Measurements from ENCODE around the gene RBPMS2. TPM values are rescaled to one million over a fixed set of nuclear protein-coding genes. Genes with fewer than 3 reads are reported as not detected.

The RBPMS2 gene
- total and polyA plus RNA-seq, 4 donors, result 0.42 to 7.9 (median 2.4) TPM

GRCh38 chr15:64732156-64732860 is 43.1 kb downstream of the RBPMS2 start (continued):
- TF ChIP-seq, protein P1, sequence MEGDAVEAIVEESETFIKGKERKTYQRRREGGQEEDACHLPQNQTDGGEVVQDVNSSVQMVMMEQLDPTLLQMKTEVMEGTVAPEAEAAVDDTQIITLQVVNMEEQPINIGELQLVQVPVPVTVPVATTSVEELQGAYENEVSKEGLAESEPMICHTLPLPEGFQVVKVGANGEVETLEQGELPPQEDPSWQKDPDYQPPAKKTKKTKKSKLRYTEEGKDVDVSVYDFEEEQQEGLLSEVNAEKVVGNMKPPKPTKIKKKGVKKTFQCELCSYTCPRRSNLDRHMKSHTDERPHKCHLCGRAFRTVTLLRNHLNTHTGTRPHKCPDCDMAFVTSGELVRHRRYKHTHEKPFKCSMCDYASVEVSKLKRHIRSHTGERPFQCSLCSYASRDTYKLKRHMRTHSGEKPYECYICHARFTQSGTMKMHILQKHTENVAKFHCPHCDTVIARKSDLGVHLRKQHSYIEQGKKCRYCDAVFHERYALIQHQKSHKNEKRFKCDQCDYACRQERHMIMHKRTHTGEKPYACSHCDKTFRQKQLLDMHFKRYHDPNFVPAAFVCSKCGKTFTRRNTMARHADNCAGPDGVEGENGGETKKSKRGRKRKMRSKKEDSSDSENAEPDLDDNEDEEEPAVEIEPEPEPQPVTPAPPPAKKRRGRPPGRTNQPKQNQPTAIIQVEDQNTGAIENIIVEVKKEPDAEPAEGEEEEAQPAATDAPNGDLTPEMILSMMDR (IDR thresholded peaks at IDR 0.05; ENCODE audit: low read depth, low read length, missing input control), result no peak
- TF ChIP-seq JUND (IDR thresholded peaks at IDR 0.05), result peak; percentile 97 to 98
- TF ChIP-seq, protein P2, sequence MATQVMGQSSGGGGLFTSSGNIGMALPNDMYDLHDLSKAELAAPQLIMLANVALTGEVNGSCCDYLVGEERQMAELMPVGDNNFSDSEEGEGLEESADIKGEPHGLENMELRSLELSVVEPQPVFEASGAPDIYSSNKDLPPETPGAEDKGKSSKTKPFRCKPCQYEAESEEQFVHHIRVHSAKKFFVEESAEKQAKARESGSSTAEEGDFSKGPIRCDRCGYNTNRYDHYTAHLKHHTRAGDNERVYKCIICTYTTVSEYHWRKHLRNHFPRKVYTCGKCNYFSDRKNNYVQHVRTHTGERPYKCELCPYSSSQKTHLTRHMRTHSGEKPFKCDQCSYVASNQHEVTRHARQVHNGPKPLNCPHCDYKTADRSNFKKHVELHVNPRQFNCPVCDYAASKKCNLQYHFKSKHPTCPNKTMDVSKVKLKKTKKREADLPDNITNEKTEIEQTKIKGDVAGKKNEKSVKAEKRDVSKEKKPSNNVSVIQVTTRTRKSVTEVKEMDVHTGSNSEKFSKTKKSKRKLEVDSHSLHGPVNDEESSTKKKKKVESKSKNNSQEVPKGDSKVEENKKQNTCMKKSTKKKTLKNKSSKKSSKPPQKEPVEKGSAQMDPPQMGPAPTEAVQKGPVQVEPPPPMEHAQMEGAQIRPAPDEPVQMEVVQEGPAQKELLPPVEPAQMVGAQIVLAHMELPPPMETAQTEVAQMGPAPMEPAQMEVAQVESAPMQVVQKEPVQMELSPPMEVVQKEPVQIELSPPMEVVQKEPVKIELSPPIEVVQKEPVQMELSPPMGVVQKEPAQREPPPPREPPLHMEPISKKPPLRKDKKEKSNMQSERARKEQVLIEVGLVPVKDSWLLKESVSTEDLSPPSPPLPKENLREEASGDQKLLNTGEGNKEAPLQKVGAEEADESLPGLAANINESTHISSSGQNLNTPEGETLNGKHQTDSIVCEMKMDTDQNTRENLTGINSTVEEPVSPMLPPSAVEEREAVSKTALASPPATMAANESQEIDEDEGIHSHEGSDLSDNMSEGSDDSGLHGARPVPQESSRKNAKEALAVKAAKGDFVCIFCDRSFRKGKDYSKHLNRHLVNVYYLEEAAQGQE (IDR thresholded peaks at IDR 0.05), result no peak
- no peak for TF ChIP-seq FOXA1 (IDR thresholded peaks at IDR 0.05)

DNA sequence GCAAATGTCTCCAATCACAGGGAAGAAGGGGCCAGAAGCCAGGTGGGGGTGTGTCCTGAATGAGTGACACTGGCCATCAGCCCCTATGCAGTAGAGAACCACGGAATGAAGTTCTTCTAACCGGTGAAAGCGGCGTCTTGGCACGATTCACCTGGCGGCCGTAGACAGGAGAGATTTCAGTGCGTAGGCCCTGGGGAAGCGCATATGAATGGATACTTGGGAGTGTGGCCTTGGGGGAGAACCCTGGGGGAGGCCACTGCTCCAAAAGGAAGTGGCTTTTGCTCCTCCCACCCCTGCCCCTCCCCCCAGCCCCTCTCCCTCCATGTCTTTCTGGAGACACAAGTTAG is 43.6 kb downstream of the RBPMS2 start:
- TF ChIP-seq RXRA (IDR thresholded peaks at IDR 0.05), result no peak
- TF ChIP-seq, protein P1 (IDR thresholded peaks at IDR 0.05; ENCODE audit: low read depth, low read length, missing input control), result no peak
- WGBS, result 58% methylated on average over 9 of the region's 9 CpGs
- no peak overlapping the region for H3K27ac ChIP-seq (ENCODE audit: low read depth in 1 of 2, low read length in 2 of 2)

GRCh38 chr15:64731012-64731804 is 44.2 kb downstream of the RBPMS2 start:
- Histone ChIP-seq H3K9ac (ENCODE audit: low read depth in 1 of 2, low read length in 2 of 2) (no peak overlapping the region), H3K9me3 (ENCODE audit: control insufficient read depth in 4 of 4, low read length in 3 of 4) (no peaks in the 10 kb centered on the region), H3K4me3 (ENCODE audit: low read depth in 1 of 3, low read length in 3 of 3) (no peak overlapping the region), H3K4me1 (ENCODE audit: control insufficient read depth in 4 of 4, insufficient read depth in 4 of 4, low read length in 3 of 4) (peaks cover 4 to 16% (median 12%) of the 10 kb centered on the region in 4 donors), H3K36me3 (ENCODE audit: control insufficient read depth in 4 of 4, insufficient read depth in 3 of 4, low read depth in 1 of 4, low read length in 3 of 4) (no peaks in the 10 kb centered on the region), H3K27me3 (ENCODE audit: control insufficient read depth in 4 of 4, insufficient read depth in 4 of 4, low read length in 3 of 4) (no peaks in the 10 kb centered on the region), H3K27ac (ENCODE audit: low read depth in 1 of 2, low read length in 2 of 2) (no peak overlapping the region)
- peak; percentile 89 for DNase-seq (ENCODE audit: low spot score)
- WGBS, result 20% methylated on average over 16 of the region's 16 CpGs
- TF ChIP-seq ZBTB33 (IDR thresholded peaks at IDR 0.05), result no peak
- TF ChIP-seq SP1 (IDR thresholded peaks at IDR 0.05), result peak; percentile 69
- TF ChIP-seq, protein P3, sequence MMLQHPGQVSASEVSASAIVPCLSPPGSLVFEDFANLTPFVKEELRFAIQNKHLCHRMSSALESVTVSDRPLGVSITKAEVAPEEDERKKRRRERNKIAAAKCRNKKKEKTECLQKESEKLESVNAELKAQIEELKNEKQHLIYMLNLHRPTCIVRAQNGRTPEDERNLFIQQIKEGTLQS (IDR thresholded peaks at IDR 0.05), result no peak
- peak; percentile 24 to 92 for TF ChIP-seq HNF4A (conservative IDR thresholded peaks at IDR 0.05)
- TF ChIP-seq, protein P4, sequence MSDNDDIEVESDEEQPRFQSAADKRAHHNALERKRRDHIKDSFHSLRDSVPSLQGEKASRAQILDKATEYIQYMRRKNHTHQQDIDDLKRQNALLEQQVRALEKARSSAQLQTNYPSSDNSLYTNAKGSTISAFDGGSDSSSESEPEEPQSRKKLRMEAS (IDR thresholded peaks at IDR 0.05), result no peak
- TF ChIP-seq, protein P2 (IDR thresholded peaks at IDR 0.05), result no peak
- TF ChIP-seq NR2F2 (IDR thresholded peaks at IDR 0.05), result no peak
- TF ChIP-seq HNF4G (IDR thresholded peaks at IDR 0.05), result peak; percentile 67
- no peak for TF ChIP-seq FOXA2 (IDR thresholded peaks at IDR 0.05)

More for the DNA sequence above, 43.6 kb downstream of the RBPMS2 start:
- Histone ChIP-seq H3K9ac (ENCODE audit: low read depth in 1 of 2, low read length in 2 of 2) (no peak overlapping the region), H3K36me3 (ENCODE audit: control insufficient read depth in 4 of 4, insufficient read depth in 3 of 4, low read depth in 1 of 4, low read length in 3 of 4) (no peaks in the 10 kb centered on the region), H3K4me3 (ENCODE audit: low read depth in 1 of 3, low read length in 3 of 3) (no peak overlapping the region), H3K4me1 (ENCODE audit: control insufficient read depth in 4 of 4, insufficient read depth in 4 of 4, low read length in 3 of 4) (peaks cover 4 to 16% (median 12%) of the 10 kb centered on the region in 4 donors), H3K27me3 (ENCODE audit: control insufficient read depth in 4 of 4, insufficient read depth in 4 of 4, low read length in 3 of 4) (no peaks in the 10 kb centered on the region), H3K9me3 (ENCODE audit: control insufficient read depth in 4 of 4, low read length in 3 of 4) (no peaks in the 10 kb centered on the region)
- DNase-seq (ENCODE audit: low spot score), result no peak

All from liver (tissue), 9 donors.